WTC11 (cell line): ENCODE results near the gene GCA. TPM values are rescaled to one million over a fixed set of nuclear protein-coding genes. Genes with fewer than 3 reads are reported as not detected.

ENCODE experiments used
- ATAC-seq: fragments of 200-7000 bp; cut with Tn5 transposase; 2 replicates; pipeline ENCODE4 v1.10.0; 2021; ENCODE audit warnings: mild to moderate bottlenecking, moderate library complexity
- CTCF ChIA-PET: fragments of 300-600 bp; sonication (Branson Sonifier 250); formaldehyde crosslinking; loops from one replicate; lab custom pipeline; 2021; ENCODE audit warnings: antibody characterized with exemption; lab: Charles Lee
- POLR2A ChIA-PET: fragments of 350-600 bp; sonication (Branson Sonifier 250); formaldehyde crosslinking; loops from one replicate; lab custom pipeline; 2021; ENCODE audit warnings: antibody characterized with exemption; lab: Charles Lee
- DNase-seq: peaks from one replicate; pipeline ENCODE4 v3.0.0; 2021; ENCODE audit warnings: low spot score
- H3K27ac Mint-ChIP-seq: 2 replicates; pipeline ENCODE4 v1.8.0; 2021; ENCODE audit warnings: mixed read lengths
- H3K27me3 Mint-ChIP-seq: 2 replicates; pipeline ENCODE4 v1.8.0; 2021; ENCODE audit warnings: low read depth, mild to moderate bottlenecking, moderate library complexity, mixed read lengths
- H3K36me3 Mint-ChIP-seq: 2 replicates; pipeline ENCODE4 v1.8.0; 2021; ENCODE audit warnings: mixed read lengths
- H3K4me1 Mint-ChIP-seq: 2 replicates; pipeline ENCODE4 v1.8.0; 2022; ENCODE audit warnings: mixed read lengths
- H3K4me3 Mint-ChIP-seq: 2 replicates; pipeline ENCODE4 v1.8.0; 2021; ENCODE audit warnings: mild to moderate bottlenecking, moderate library complexity, mixed read lengths
- H3K9me3 Mint-ChIP-seq: 2 replicates; pipeline ENCODE4 v1.8.0; 2021; ENCODE audit warnings: mixed read lengths
- ATF2 ChIP-seq: sonication (generic); formaldehyde crosslinking; IDR thresholded peaks from 2 replicates; pipeline ENCODE4 v1.8.1; 2022; ENCODE audit warnings: low read depth, missing genetic modification reagents, borderline replicate concordance
- CBFB ChIP-seq: sonication (generic); formaldehyde crosslinking; IDR thresholded peaks from 2 replicates; pipeline ENCODE4 v1.8.1; 2022; ENCODE audit warnings: mild to moderate bottlenecking, low read depth, missing genetic modification reagents
- CREB1 ChIP-seq: sonication (generic); formaldehyde crosslinking; IDR thresholded peaks from 2 replicates; pipeline ENCODE4 v1.8.0; 2023; ENCODE audit warnings: mild to moderate bottlenecking, missing genetic modification reagents
- CREM ChIP-seq: sonication (generic); formaldehyde crosslinking; IDR thresholded peaks from 2 replicates; pipeline ENCODE4 v1.8.1; 2022; ENCODE audit warnings: mild to moderate bottlenecking, missing genetic modification reagents, moderate library complexity
- FOXK1 ChIP-seq: sonication (generic); formaldehyde crosslinking; IDR thresholded peaks from 2 replicates; pipeline ENCODE4 v1.8.0; 2022; ENCODE audit warnings: mild to moderate bottlenecking, moderate library complexity, missing genetic modification reagents
- GRHL2 ChIP-seq: fragments of 250-450 bp; sonication (Bioruptor Pico); IDR thresholded peaks from 2 replicates; pipeline ENCODE4 v1.8.0; 2022; ENCODE audit warnings: mild to moderate bottlenecking, moderate library complexity; ENCODE audit not compliant: insufficient replicate concordance, severe bottlenecking
- GTF2I ChIP-seq: fragments of 250-450 bp; sonication (Bioruptor Pico); conservative IDR thresholded peaks from 2 replicates; pipeline ENCODE4 v1.4.0; 2021; ENCODE audit warnings: mild to moderate bottlenecking
- HMGXB4 ChIP-seq: sonication (generic); formaldehyde crosslinking; IDR thresholded peaks from 2 replicates; pipeline ENCODE4 v1.8.1; 2023; ENCODE audit warnings: mild to moderate bottlenecking, moderate library complexity, missing genetic modification reagents
- JUN ChIP-seq: sonication (generic); formaldehyde crosslinking; IDR thresholded peaks from 2 replicates; pipeline ENCODE4 v1.8.0; 2023; ENCODE audit warnings: mild to moderate bottlenecking, missing genetic modification reagents
- MXD4 ChIP-seq: fragments of 250-450 bp; sonication (Bioruptor Pico); IDR thresholded peaks from 2 replicates; pipeline ENCODE4 v1.8.0; 2021; ENCODE audit warnings: mild to moderate bottlenecking, moderate library complexity, borderline replicate concordance
- MYBL2 ChIP-seq: sonication (generic); formaldehyde crosslinking; IDR thresholded peaks from 2 replicates; pipeline ENCODE4 v1.8.1; 2023; ENCODE audit warnings: mild to moderate bottlenecking, moderate library complexity, missing genetic modification reagents
- NFATC4 ChIP-seq: fragments of 250-450 bp; sonication (Bioruptor Pico); IDR thresholded peaks from 2 replicates; pipeline ENCODE4 v1.9.0; 2021; ENCODE audit warnings: mild to moderate bottlenecking
- TCF7 ChIP-seq: sonication (generic); formaldehyde crosslinking; IDR thresholded peaks from 2 replicates; pipeline ENCODE4 v1.8.0; 2022; ENCODE audit warnings: mild to moderate bottlenecking, low read depth, missing genetic modification reagents, moderate library complexity
- ZMAT4 ChIP-seq: fragments of 250-450 bp; sonication (Bioruptor Pico); IDR thresholded peaks from 2 replicates; pipeline ENCODE4 v1.9.0; 2021; ENCODE audit warnings: mild to moderate bottlenecking
- ZNF219 ChIP-seq: sonication (generic); formaldehyde crosslinking; IDR thresholded peaks from 2 replicates; pipeline ENCODE4 v1.8.0; 2023; ENCODE audit warnings: missing genetic modification reagents, mild to moderate bottlenecking, borderline replicate concordance
- ZNF396 ChIP-seq: fragments of 250-450 bp; sonication (Bioruptor Pico); IDR thresholded peaks from 2 replicates; pipeline ENCODE4 v1.8.0; 2021; ENCODE audit warnings: mild to moderate bottlenecking, moderate library complexity, borderline replicate concordance
- total RNA-seq: library from RNA; stranded (reverse); gene quantifications from 3 replicates; pipeline ENCODE4 v1.2.3, GENCODE V29; 2021
- TF ChIP-seq, protein P1 (sequence below): sonication (generic); formaldehyde crosslinking; conservative IDR thresholded peaks from 2 replicates; pipeline ENCODE4 v1.8.1; 2022; ENCODE audit warnings: mild to moderate bottlenecking, missing genetic modification reagents
- TF ChIP-seq, protein P2 (sequence below): fragments of 200-600 bp; IDR thresholded peaks from 2 replicates; pipeline ENCODE4 v1.8.0; 2022; ENCODE audit warnings: antibody characterized with exemption

The GCA gene
- total RNA-seq, 1 experiment from 2014 or later: 42.1 TPM

DNA sequence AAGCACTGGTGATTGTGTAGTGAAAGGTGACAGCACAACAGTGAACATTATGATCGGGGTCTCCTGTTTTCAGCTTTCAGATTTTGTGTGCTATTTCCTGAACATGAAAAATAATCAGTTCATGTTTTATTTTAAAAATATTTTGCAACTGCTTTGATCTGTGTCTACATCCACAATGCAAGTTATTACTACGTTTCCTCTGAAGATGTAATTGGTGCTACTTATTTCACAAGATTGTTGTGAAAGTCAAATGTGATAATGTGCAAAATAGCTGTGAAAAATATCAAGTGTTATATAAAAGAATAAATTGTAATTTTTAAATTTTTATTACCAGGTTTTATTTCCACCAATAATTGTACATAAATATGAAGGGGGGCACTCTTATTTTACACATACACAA, 6.1 kb upstream of the GCA start:
- no peaks in the 10 kb centered on the region for H3K9me3 Mint-ChIP-seq
- H3K4me3 Mint-ChIP-seq: no peak overlapping the region
- POLR2A ChIA-PET: no interaction called here
- no peaks in the 10 kb centered on the region for H3K4me1 Mint-ChIP-seq
- ATAC-seq (no peak), DNase-seq (no peak)
- no peak overlapping the region for H3K27ac Mint-ChIP-seq
- H3K36me3 Mint-ChIP-seq: no peaks in the 10 kb centered on the region
- peaks cover 15% of the 10 kb centered on the region for H3K27me3 Mint-ChIP-seq
- CTCF ChIA-PET: no interaction called here
- TF ChIP-seq GRHL2 (CRISPR knock-in tag): no peak

DNA sequence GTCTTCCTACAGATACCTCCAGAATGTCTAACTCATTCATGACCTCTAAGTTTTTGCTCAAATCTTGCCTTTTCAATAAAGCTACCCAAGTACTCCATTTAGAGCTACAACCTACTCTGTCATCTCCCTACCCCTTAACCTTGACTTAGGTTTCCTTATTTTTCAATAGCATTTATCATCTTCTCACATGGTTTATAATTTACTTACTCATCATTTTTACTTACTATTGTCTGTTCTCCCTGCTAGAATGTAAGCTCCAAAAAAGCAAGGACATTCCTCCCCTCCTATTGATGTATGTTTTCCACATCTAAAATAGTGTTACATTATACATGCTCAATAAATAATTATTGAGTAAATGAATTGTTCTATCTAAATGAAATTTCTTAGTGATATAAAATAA, 3.1 kb upstream of the GCA start:
- no peaks in the 10 kb centered on the region for H3K9me3 Mint-ChIP-seq
- ChIA-PET CTCF (no interaction called here), POLR2A (no interaction called here)
- H3K27ac Mint-ChIP-seq: no peak overlapping the region
- TF ChIP-seq CREM (CRISPR knock-in tag) (no peak), MYBL2 (no peak), CBFB (no peak), JUN (no peak), MXD4 (CRISPR knock-in tag) (no peak), ZMAT4 (CRISPR knock-in tag) (no peak), GTF2I (CRISPR knock-in tag) (no peak), TCF7 (CRISPR knock-in tag) (no peak), ZNF219 (no peak)
- H3K4me3 Mint-ChIP-seq: no peak overlapping the region
- peaks cover 6% of the 10 kb centered on the region for H3K4me1 Mint-ChIP-seq
- no peak for ATAC-seq
- H3K36me3 Mint-ChIP-seq: no peaks in the 10 kb centered on the region
- DNase-seq: no peak
- H3K27me3 Mint-ChIP-seq: peaks cover 19% of the 10 kb centered on the region

DNA sequence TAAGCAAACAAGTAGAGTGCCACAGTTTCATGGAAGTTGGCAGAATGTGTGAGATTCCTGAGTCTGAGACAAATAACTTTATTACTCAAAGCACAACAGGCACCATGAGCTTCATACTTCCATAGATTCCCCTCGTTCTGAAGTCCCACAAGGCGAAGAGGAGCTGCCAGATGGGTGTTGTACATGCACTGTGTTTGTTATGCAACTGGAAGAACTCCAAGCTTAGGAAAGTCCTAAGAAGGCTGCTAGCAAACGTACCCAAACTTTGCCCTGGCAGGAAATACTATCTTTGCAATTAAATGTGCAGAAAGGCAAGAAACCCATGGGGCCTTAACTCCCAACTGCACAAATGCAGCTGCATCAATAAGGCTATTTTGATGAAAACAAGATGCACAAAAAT, 1.6 kb upstream of the GCA start:
- ATAC-seq: no peak
- H3K4me1 Mint-ChIP-seq: peaks cover 9% of the 10 kb centered on the region
- CTCF ChIA-PET: interaction anchor here (1.5 kb wide), 1 partner anchor 8 kb away, joined by 3 read pairs; no protein-coding TSS in a partner anchor
- TF ChIP-seq ATF2 (CRISPR knock-in tag) (no peak), ZNF396 (no peak)
- TF ChIP-seq, protein P1, sequence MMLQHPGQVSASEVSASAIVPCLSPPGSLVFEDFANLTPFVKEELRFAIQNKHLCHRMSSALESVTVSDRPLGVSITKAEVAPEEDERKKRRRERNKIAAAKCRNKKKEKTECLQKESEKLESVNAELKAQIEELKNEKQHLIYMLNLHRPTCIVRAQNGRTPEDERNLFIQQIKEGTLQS (CRISPR knock-in tag): no peak
- TF ChIP-seq, all 79 proteins: peak for 0
- H3K4me3 Mint-ChIP-seq: no peak overlapping the region
- H3K36me3 Mint-ChIP-seq: no peaks in the 10 kb centered on the region
- no peak overlapping the region for H3K27ac Mint-ChIP-seq
- H3K9me3 Mint-ChIP-seq: no peaks in the 10 kb centered on the region
- POLR2A ChIA-PET: interaction anchor here (0.6 kb wide), 1 partner anchor 77 kb away, joined by 12 read pairs; no protein-coding TSS in a partner anchor
- DNase-seq: no peak
- H3K27me3 Mint-ChIP-seq: peaks cover 19% of the 10 kb centered on the region

GRCh38 chr2:162342841-162343240, 1.1 kb upstream of the GCA start:
- no peaks in the 10 kb centered on the region for H3K9me3 Mint-ChIP-seq
- TF ChIP-seq HMGXB4 (CRISPR knock-in tag) (no peak), FOXK1 (CRISPR knock-in tag) (no peak), CREB1 (CRISPR knock-in tag) (no peak), NFATC4 (no peak)
- TF ChIP-seq, protein P2, sequence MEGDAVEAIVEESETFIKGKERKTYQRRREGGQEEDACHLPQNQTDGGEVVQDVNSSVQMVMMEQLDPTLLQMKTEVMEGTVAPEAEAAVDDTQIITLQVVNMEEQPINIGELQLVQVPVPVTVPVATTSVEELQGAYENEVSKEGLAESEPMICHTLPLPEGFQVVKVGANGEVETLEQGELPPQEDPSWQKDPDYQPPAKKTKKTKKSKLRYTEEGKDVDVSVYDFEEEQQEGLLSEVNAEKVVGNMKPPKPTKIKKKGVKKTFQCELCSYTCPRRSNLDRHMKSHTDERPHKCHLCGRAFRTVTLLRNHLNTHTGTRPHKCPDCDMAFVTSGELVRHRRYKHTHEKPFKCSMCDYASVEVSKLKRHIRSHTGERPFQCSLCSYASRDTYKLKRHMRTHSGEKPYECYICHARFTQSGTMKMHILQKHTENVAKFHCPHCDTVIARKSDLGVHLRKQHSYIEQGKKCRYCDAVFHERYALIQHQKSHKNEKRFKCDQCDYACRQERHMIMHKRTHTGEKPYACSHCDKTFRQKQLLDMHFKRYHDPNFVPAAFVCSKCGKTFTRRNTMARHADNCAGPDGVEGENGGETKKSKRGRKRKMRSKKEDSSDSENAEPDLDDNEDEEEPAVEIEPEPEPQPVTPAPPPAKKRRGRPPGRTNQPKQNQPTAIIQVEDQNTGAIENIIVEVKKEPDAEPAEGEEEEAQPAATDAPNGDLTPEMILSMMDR: no peak
- CTCF ChIA-PET: interaction anchor here (1.5 kb wide), 1 partner anchor 9 kb away, joined by 3 read pairs; no protein-coding TSS in a partner anchor
- DNase-seq: no peak
- POLR2A ChIA-PET: no interaction called here
- no peak overlapping the region for H3K27ac Mint-ChIP-seq
- peaks cover 19% of the 10 kb centered on the region for H3K27me3 Mint-ChIP-seq
- no peaks in the 10 kb centered on the region for H3K36me3 Mint-ChIP-seq
- H3K4me1 Mint-ChIP-seq: peaks cover 9% of the 10 kb centered on the region
- H3K4me3 Mint-ChIP-seq: peak overlapping the region; percentile 97
- ATAC-seq: no peak
